ENCODE data around the gene MACROD2.

The MACROD2 gene

GRCh38 chr20:15439551-15439950 is 1444.2 kb downstream of the MACROD2 start:
- no peak for DNase-seq

- no peak for DNase-seq
These were observed 1444.9 kb downstream of the MACROD2 start for GRCh38 chr20:15440049-15440820.

- DNase-seq = no peak
These were observed 1449.9 kb downstream of the MACROD2 start for GRCh38 chr20:15445056-15445840.

GRCh38 chr20:15446373-15446772 is 1451.1 kb downstream of the MACROD2 start:
- DNase-seq = no peak

- no peak for DNase-seq
These were observed 1452.2 kb downstream of the MACROD2 start for GRCh38 chr20:15447549-15447948.

- DNase-seq = no peak
These were observed 1453.7 kb downstream of the MACROD2 start for GRCh38 chr20:15449061-15449460.

- no peak for DNase-seq
These were observed 1455.9 kb downstream of the MACROD2 start for GRCh38 chr20:15451241-15451640.

- DNase-seq = peak; percentile 41
These were observed 1460.0 kb downstream of the MACROD2 start for GRCh38 chr20:15455279-15455678.

- no peak for DNase-seq
These were observed 1466.6 kb downstream of the MACROD2 start for GRCh38 chr20:15461938-15462337.

GRCh38 chr20:15475483-15475882 is 1480.2 kb downstream of the MACROD2 start:
- no peak for DNase-seq

GRCh38 chr20:15476186-15476585 is 1480.9 kb downstream of the MACROD2 start:
- no peak for DNase-seq

- DNase-seq = no peak
These were observed 1481.5 kb downstream of the MACROD2 start for GRCh38 chr20:15476781-15477180.

- DNase-seq = no peak
These were observed 1487.2 kb downstream of the MACROD2 start for GRCh38 chr20:15482525-15482924.

GRCh38 chr20:15485519-15485918 is 1490.2 kb downstream of the MACROD2 start:
- no peak for DNase-seq

- DNase-seq = no peak
These were observed 1491.7 kb downstream of the MACROD2 start for GRCh38 chr20:15487030-15487429.

- DNase-seq = no peak
These were observed 1492.4 kb downstream of the MACROD2 start for GRCh38 chr20:15487682-15488081.

GRCh38 chr20:15491575-15491974 is 1496.3 kb downstream of the MACROD2 start:
- DNase-seq = no peak

GRCh38 chr20:15494851-15495250 is 1499.5 kb downstream of the MACROD2 start:
- no peak for DNase-seq

GRCh38 chr20:15496501-15497039 is 1501.3 kb downstream of the MACROD2 start:
- no peak for DNase-seq

GRCh38 chr20:15498926-15499325 is 1503.6 kb downstream of the MACROD2 start:
- DNase-seq = no peak

GRCh38 chr20:15506311-15506710 is 1511.0 kb downstream of the MACROD2 start:
- DNase-seq = no peak

GRCh38 chr20:15507151-15507550 is 1511.8 kb downstream of the MACROD2 start:
- no peak for DNase-seq

GRCh38 chr20:15511551-15511950 is 1516.2 kb downstream of the MACROD2 start:
- DNase-seq = no peak

- DNase-seq = no peak
These were observed 1517.6 kb downstream of the MACROD2 start for GRCh38 chr20:15512916-15513315.

All from MV-4-11 (cell line).